KMS-11 (cell line): ENCODE results near the gene GBGT1.

Experiments
- H2AFZ ChIP-seq: fragments of 200-600 bp; sonication (generic); 2 replicates; pipeline ENCODE4 v1.6.1; 2016; ENCODE audit warnings: antibody characterized with exemption, mixed run types, low read depth
- H3K27ac ChIP-seq: fragments of 200-600 bp; sonication (generic); 2 replicates; pipeline ENCODE4 v1.6.1; 2016; ENCODE audit warnings: mild to moderate bottlenecking, mixed run types
- H3K27me3 ChIP-seq: fragments of 200-600 bp; sonication (generic); 2 replicates; pipeline ENCODE4 v1.6.1; 2017; ENCODE audit warnings: mild to moderate bottlenecking, low read depth, mixed run types, moderate library complexity; ENCODE audit not compliant: insufficient read depth
- H3K36me3 ChIP-seq: fragments of 200-600 bp; sonication (generic); 2 replicates; pipeline ENCODE4 v1.6.1; 2017; ENCODE audit warnings: mild to moderate bottlenecking, mixed run types; ENCODE audit not compliant: insufficient read depth
- H3K4me1 ChIP-seq: fragments of 200-600 bp; sonication (generic); 2 replicates; pipeline ENCODE4 v1.6.1; 2016; ENCODE audit warnings: mild to moderate bottlenecking, low read depth, mixed run types; ENCODE audit not compliant: poor library complexity, severe bottlenecking
- H3K4me2 ChIP-seq: fragments of 200-600 bp; sonication (generic); 2 replicates; pipeline ENCODE4 v1.7.0; 2016; ENCODE audit warnings: mild to moderate bottlenecking, mixed run types
- H3K4me3 ChIP-seq: fragments of 200-600 bp; sonication (generic); IDR thresholded peaks from 2 replicates; pipeline ENCODE4 v1.6.1; 2017; ENCODE audit warnings: low read depth, low read length, mixed read lengths; ENCODE audit not compliant: insufficient read depth
- H3K79me2 ChIP-seq: fragments of 200-600 bp; sonication (generic); 2 replicates; pipeline ENCODE4 v1.6.1; 2016; ENCODE audit warnings: low read depth, mixed run types; ENCODE audit not compliant: insufficient read depth
- H3K9ac ChIP-seq: fragments of 200-600 bp; sonication (generic); 2 replicates; pipeline ENCODE4 v1.6.1; 2016; ENCODE audit warnings: mild to moderate bottlenecking, mixed run types
- H4K20me1 ChIP-seq: fragments of 200-600 bp; sonication (generic); 2 replicates; pipeline ENCODE4 v1.6.1; 2016; ENCODE audit warnings: mild to moderate bottlenecking, mixed run types; ENCODE audit not compliant: insufficient read depth
- CTCF ChIP-seq: fragments of 200-600 bp; sonication (generic); conservative IDR thresholded peaks from 2 replicates; pipeline ENCODE4 v1.6.1; 2017; ENCODE audit warnings: low read depth, mild to moderate bottlenecking, antibody characterized with exemption, low read length, moderate library complexity, mixed read lengths

Gene GBGT1

GRCh38 chr9:133134388-133135145 lies 29.1 kb downstream of the GBGT1 start:
- no peak overlapping the region for H3K4me2 ChIP-seq
- H3K27ac ChIP-seq, result no peak overlapping the region
- no peak for TF ChIP-seq CTCF
- no peaks in the 10 kb centered on the region for H3K36me3 ChIP-seq
- H3K79me2 ChIP-seq, result no peaks in the 10 kb centered on the region; the same call in 1 of the 2 replicates
- no peaks in the 10 kb centered on the region for H3K4me1 ChIP-seq
- H3K4me3 ChIP-seq, result no peak overlapping the region
- no peak overlapping the region for H3K9ac ChIP-seq
- no peaks in the 10 kb centered on the region for H3K27me3 ChIP-seq
- H4K20me1 ChIP-seq, result no peaks in the 10 kb centered on the region
- H2AFZ ChIP-seq, result no peak overlapping the region

- no peaks in the 10 kb centered on the region for H3K36me3 ChIP-seq
- no peak overlapping the region for H3K27ac ChIP-seq
- no peak overlapping the region for H2AFZ ChIP-seq
- H3K79me2 ChIP-seq, result no peaks in the 10 kb centered on the region; the same call in 1 of the 2 replicates
- no peaks in the 10 kb centered on the region for H3K27me3 ChIP-seq
- H3K4me1 ChIP-seq, result no peaks in the 10 kb centered on the region
- no peak overlapping the region for H3K9ac ChIP-seq
- TF ChIP-seq CTCF, result no peak
- H3K4me3 ChIP-seq, result no peak overlapping the region
- no peak overlapping the region for H3K4me2 ChIP-seq
- H4K20me1 ChIP-seq, result no peaks in the 10 kb centered on the region
Observed at GRCh38 chr9:133133681-133134387, 29.9 kb downstream of the GBGT1 start.

GRCh38 chr9:133132174-133132573 lies 31.5 kb downstream of the GBGT1 start:
- Histone ChIP-seq H4K20me1 (no peaks in the 10 kb centered on the region), H3K36me3 (no peaks in the 10 kb centered on the region), H3K4me2 (no peak overlapping the region), H3K27me3 (no peaks in the 10 kb centered on the region), H3K9ac (no peak overlapping the region), H2AFZ (no peak overlapping the region), H3K4me1 (no peaks in the 10 kb centered on the region), H3K27ac (no peak overlapping the region), H3K4me3 (no peak overlapping the region), H3K79me2 (no peaks in the 10 kb centered on the region; the same call in 1 of the 2 replicates)
- TF ChIP-seq CTCF, result no peak

GRCh38 chr9:133131506-133131905 lies 32.2 kb downstream of the GBGT1 start:
- Histone ChIP-seq H3K4me3 (no peak overlapping the region), H3K4me2 (no peak overlapping the region), H4K20me1 (no peaks in the 10 kb centered on the region), H3K9ac (no peak overlapping the region), H3K27ac (no peak overlapping the region), H2AFZ (no peak overlapping the region), H3K27me3 (no peaks in the 10 kb centered on the region), H3K4me1 (no peaks in the 10 kb centered on the region), H3K79me2 (no peaks in the 10 kb centered on the region; the same call in 1 of the 2 replicates), H3K36me3 (no peaks in the 10 kb centered on the region)
- no peak for TF ChIP-seq CTCF
